BJ (cell line): Measurements from ENCODE around the gene ZIC4. TPM values are rescaled to one million over a fixed set of nuclear protein-coding genes. Genes with fewer than 3 reads are reported as not detected.

Experiments used
- CTCF ChIA-PET: fragments of 350-600 bp; formaldehyde crosslinking; extraction: SDS; loops from one replicate; lab custom pipeline; 2021; ENCODE audit warnings: antibody characterized with exemption, inconsistent platforms; lab: Yijun Ruan, JAX
- POLR2A ChIA-PET: fragments of 300-600 bp; sonication (Branson Sonifier 250); formaldehyde crosslinking; extraction: SDS; loops from one replicate; lab custom pipeline; 2021; ENCODE audit warnings: antibody characterized with exemption; lab: Charles Lee
- DNase-seq: peaks from one replicate; pipeline ENCODE4 v3.0.0-alpha.2; 2011; ENCODE audit warnings: low read depth
- H3K27me3 ChIP-seq: 2 replicates; pipeline ENCODE4 v1.6.0; 2011; ENCODE audit warnings: low read length; ENCODE audit not compliant: control insufficient read depth, insufficient read depth
- H3K36me3 ChIP-seq: 2 replicates; pipeline ENCODE4 v1.5.1; 2011; ENCODE audit warnings: low read length; ENCODE audit not compliant: control insufficient read depth, insufficient read depth
- H3K4me3 ChIP-seq: 2 replicates; pipeline ENCODE4 v1.5.1; 2011; ENCODE audit warnings: low read depth, mild to moderate bottlenecking, control low read depth, low read length
- polyA plus RNA-seq: library from polyadenylated mRNA; depleted of rRNA; stranded (reverse); fragments of >200 nt; gene quantifications from 2 replicates; pipeline ENCODE4 v1.2.3, GENCODE V29; 2011
- TF ChIP-seq, protein P1 (sequence below): IDR thresholded peaks from 2 replicates; pipeline ENCODE4 v1.5.1; 2011; ENCODE audit warnings: low read depth, mild to moderate bottlenecking, control low read depth, inconsistent platforms, low read length, moderate library complexity; ENCODE audit not compliant: insufficient read depth

Gene ZIC4
- polyA plus RNA-seq, 1 experiment = 3.2 TPM

DNA sequence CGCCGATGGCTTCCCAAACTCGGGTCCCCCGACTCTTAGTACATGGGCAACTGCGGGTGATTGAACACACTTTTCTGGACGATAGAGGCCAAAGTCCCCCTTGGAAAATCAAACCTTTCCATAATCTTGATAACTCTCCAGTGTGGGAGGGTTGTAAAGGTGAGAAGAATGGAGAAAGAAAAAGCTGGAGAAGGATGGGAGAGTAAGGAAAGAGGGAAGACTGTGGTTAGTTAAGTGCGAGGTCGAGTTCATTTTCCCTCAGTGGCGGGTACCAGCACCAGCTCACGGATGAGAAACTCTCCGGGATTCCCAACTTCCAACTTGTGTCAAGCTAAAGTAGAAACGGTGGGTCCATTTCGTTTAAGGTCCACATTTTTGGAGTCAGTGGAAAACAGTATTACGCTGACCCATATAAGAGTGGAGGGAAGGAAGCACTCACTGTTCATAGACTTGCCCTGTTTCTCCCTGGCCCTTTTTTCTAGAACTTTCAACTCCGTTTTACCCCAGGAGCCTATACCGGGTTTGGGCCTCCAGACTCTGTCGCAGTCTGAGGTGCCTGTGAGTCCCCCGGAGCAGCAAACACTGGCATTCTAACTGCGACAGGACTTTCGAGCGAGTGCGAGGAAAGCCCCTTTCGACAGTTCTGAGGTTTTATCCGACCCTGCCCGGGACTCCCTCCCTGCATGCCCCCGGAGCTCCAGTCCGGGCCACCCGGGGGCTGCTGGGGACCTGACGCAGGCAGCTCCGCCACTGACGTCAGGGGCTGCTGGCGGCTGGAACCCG, 17.6 kb upstream of the ZIC4 start:
- DNase-seq = no peak
- ChIA-PET POLR2A (interaction anchor here (0.6 kb wide), 1 partner anchor 9 kb away, joined by 4 read pairs; no protein-coding TSS in a partner anchor), CTCF (no interaction called here)
- Histone ChIP-seq H3K27me3 (peaks cover 12% of the 10 kb centered on the region), H3K4me3 (no peak overlapping the region), H3K36me3 (no peaks in the 10 kb centered on the region)
- TF ChIP-seq, protein P1, sequence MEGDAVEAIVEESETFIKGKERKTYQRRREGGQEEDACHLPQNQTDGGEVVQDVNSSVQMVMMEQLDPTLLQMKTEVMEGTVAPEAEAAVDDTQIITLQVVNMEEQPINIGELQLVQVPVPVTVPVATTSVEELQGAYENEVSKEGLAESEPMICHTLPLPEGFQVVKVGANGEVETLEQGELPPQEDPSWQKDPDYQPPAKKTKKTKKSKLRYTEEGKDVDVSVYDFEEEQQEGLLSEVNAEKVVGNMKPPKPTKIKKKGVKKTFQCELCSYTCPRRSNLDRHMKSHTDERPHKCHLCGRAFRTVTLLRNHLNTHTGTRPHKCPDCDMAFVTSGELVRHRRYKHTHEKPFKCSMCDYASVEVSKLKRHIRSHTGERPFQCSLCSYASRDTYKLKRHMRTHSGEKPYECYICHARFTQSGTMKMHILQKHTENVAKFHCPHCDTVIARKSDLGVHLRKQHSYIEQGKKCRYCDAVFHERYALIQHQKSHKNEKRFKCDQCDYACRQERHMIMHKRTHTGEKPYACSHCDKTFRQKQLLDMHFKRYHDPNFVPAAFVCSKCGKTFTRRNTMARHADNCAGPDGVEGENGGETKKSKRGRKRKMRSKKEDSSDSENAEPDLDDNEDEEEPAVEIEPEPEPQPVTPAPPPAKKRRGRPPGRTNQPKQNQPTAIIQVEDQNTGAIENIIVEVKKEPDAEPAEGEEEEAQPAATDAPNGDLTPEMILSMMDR = no peak

DNA sequence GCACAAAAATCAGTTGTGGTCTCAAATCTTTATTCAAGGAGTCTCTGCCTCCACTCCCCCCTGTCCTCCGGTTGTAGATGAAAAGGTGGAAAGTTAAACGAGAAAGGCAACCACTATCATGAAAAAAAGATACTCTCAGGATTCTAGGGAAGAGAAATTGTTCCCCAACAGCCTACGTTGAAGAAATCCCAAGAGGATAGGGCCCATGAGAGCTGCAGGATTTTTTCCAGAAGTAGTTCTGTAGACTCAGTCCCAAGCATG, 17.1 kb upstream of the ZIC4 start:
- DNase-seq = no peak
- Histone ChIP-seq H3K27me3 (peaks cover 12% of the 10 kb centered on the region), H3K36me3 (no peaks in the 10 kb centered on the region), H3K4me3 (no peak overlapping the region)
- POLR2A ChIA-PET = interaction anchor here (0.6 kb wide), 1 partner anchor 10 kb away, joined by 4 read pairs; no protein-coding TSS in a partner anchor
- TF ChIP-seq, protein P1 = no peak
- CTCF ChIA-PET = no interaction called here

- Histone ChIP-seq H3K4me3 (no peak overlapping the region), H3K36me3 (no peaks in the 10 kb centered on the region), H3K27me3 (peaks cover 12% of the 10 kb centered on the region)
- TF ChIP-seq, protein P1 = no peak
- ChIA-PET CTCF (no interaction called here), POLR2A (no interaction called here)
- DNase-seq = no peak
Observed at GRCh38 chr3:147422601-147423536, 16.5 kb upstream of the ZIC4 start.

DNA sequence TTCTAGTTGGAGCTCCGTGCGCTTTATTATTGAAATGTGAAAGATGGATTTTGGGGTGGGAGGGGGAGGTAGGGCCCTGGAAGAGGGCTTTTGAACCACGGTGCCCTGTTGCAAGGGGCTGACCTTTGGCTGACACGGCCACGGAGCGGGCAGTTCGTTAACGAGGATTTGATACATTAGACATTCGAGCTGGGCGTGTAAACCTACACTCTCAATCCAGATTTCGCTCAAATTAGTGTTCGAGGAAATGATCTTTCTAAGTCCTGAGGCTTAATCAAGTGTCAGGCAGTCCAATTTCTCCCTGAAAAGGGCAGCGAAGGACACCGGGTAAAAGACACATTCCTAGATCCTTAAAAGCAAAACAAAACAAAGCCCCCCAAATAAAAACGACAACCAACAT, 15.9 kb upstream of the ZIC4 start:
- ChIA-PET POLR2A (no interaction called here), CTCF (no interaction called here)
- no peaks in the 10 kb centered on the region for H3K36me3 ChIP-seq
- no peak overlapping the region for H3K4me3 ChIP-seq
- no peak for DNase-seq
- TF ChIP-seq, protein P1 = no peak
- peaks cover 12% of the 10 kb centered on the region for H3K27me3 ChIP-seq
